Spleen (tissue), 11 donors: ENCODE results near the gene ERFE. TPM values are rescaled to one million over a fixed set of nuclear protein-coding genes. Genes with fewer than 3 reads are reported as not detected.

ENCODE experiments used
- DNase-seq: peaks from one replicate; pipeline ENCODE4 v3.0.0-alpha.2; 2020
- H3K27ac ChIP-seq, 8 donors: fragments of 200-600 bp; sonication (generic) in 7 of 8; 1 replicate in 4 of 8; 2 replicates in 4 of 8; pipeline versions ENCODE4 v1.5.0 to v1.8.0; 2016 to 2021; ENCODE audit warnings: inconsistent platforms in 4 of 8, mild to moderate bottlenecking in 4 of 8, moderate library complexity in 1 of 8
- H3K27me3 ChIP-seq, 7 donors: fragments of 200-600 bp; sonication (generic) in 6 of 7; replicated peaks in 1 of 7; 1 replicate in 4 of 7; 2 replicates in 3 of 7; pipeline versions ENCODE4 v1.5.0 to v1.8.0; 2016 to 2021; ENCODE audit warnings: inconsistent platforms in 3 of 7, mild to moderate bottlenecking in 1 of 7
- H3K36me3 ChIP-seq, 6 donors: fragments of 200-600 bp; sonication (generic) in 5 of 6; 1 replicate in 4 of 6; 2 replicates in 2 of 6; pipeline versions ENCODE4 v1.5.0 to v1.8.0; 2016 to 2021; ENCODE audit warnings: inconsistent platforms in 2 of 6
- H3K4me1 ChIP-seq, 6 donors: fragments of 200-600 bp; sonication (generic) in 5 of 6; 1 replicate in 3 of 6; 2 replicates in 3 of 6; pipeline versions ENCODE4 v1.5.0 to v1.8.0; 2016 to 2021; ENCODE audit warnings: inconsistent platforms in 3 of 6
- H3K4me3 ChIP-seq, 8 donors: fragments of 200-600 bp; sonication (generic) in 7 of 8; 1 replicate in 4 of 8; 2 replicates in 4 of 8; pipeline versions ENCODE4 v1.5.0 to v1.8.0; 2016 to 2021; ENCODE audit warnings: inconsistent platforms in 4 of 8, mild to moderate bottlenecking in 4 of 8, moderate library complexity in 2 of 8
- H3K9me3 ChIP-seq, 8 donors: fragments of 200-600 bp; sonication (generic) in 7 of 8; 1 replicate in 4 of 8; 2 replicates in 4 of 8; pipeline versions ENCODE4 v1.5.0 to v1.8.0; 2016 to 2021; ENCODE audit warnings: inconsistent platforms in 4 of 8
- POLR2A ChIP-seq, 3 donors: fragments of 450-650 bp; IDR thresholded peaks; one replicate each; pipeline ENCODE4 v1.5.1; 2017; ENCODE audit warnings: antibody characterized with exemption in 3 of 3, mild to moderate bottlenecking in 1 of 3
- POLR2AphosphoS5 ChIP-seq, 3 donors: sonication (generic); formaldehyde crosslinking; IDR thresholded peaks; one replicate each; pipeline ENCODE4 v1.5.1; 2017; ENCODE audit warnings: antibody characterized with exemption in 3 of 3
- WGBS, 5 donors: extraction: QIAGEN DNeasy Blood & Tissue Kit in 3 of 5; methylation state at CpG; one replicate each; pipeline versions ENCODE4 v1.1.5 to v1.1.7; 2013 to 2018; 5-methylcytosine and 5-hydroxymethylcytosine counted together
- intact Hi-C: fragments of 100-400 bp; cut with DNase I; formaldehyde crosslinking; loops from one replicate; pipeline ENCODE4 v1.15.0; 2023; ENCODE audit warnings: low total_unique reads
- polyA plus RNA-seq, 3 donors: library from polyadenylated mRNA; stranded (reverse); fragments of 200-250 nt; gene quantifications; one replicate each; pipeline ENCODE4 v1.2.1, GENCODE V29; 2013
- total RNA-seq, 7 donors: library from RNA; depleted of rRNA in 3 of 7; stranded (reverse); fragments of >200 nt in 3 of 7; fragmentation: NEBNext Ultra II Directional in 4 of 7; extraction: Animal tissue kit (Norgen Biotek cat#: 25700) in 4 of 7; gene quantifications; one replicate each; pipeline versions ENCODE4 v1.1.0 to v1.2.1, GENCODE V29; 2016 to 2021
- TF ChIP-seq, protein P1 (sequence below), 11 experiments: fragments of 200-600 bp in 7 of 11; fragments of 450-650 bp in 4 of 11; sonication (generic) in 4 of 11; IDR thresholded peaks in 8 of 11; conservative IDR thresholded peaks in 3 of 11; 1 replicate in 7 of 11; 2 replicates in 4 of 11; pipeline versions ENCODE4 v1.4.0 to v1.8.0; 2016 to 2021; ENCODE audit warnings: antibody characterized with exemption in 11 of 11, inconsistent platforms in 4 of 11, mild to moderate bottlenecking in 1 of 11
- donor health status: healthy with polysubstance abuse.
- donor health status: DM: no; HTN: no; CAD: no; lungs with moderate emphysema.
- donor health status: DM: no; HTN: no; CAD: no.
- donor health status: Bipolar disorder and iron deficiency.
- donor health status: healthy.
- donor health status: DM: no; HTN: no; CAD: no.
- donor health status: DM: yes; HTN: yes; CAD: no.

The ERFE gene
- total and polyA plus RNA-seq, 10 donors: 0.06 to 11.0 (median 1.2) TPM

DNA sequence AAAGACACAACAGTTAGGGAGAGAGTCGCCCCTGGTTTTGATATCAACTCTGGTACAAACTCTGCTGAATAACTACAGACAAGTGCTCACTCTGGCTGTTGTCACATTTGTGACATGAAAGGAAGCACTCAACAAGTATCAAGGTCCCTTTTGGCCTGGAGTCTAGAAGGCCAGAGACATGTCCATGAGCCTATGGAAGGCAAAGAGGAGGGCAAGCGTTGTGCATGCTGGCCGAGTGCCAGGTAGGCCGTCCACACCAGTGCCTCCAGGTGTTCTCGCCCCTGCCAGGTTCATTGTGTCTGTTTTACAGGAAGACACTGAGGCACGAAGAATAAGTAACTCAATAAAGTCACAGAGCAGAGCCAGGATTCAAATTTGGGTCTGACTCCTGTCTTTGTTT is 23.6 kb downstream of the ERFE start:
- no peaks in the 10 kb centered on the region for H3K27me3 ChIP-seq
- TF ChIP-seq, protein P1, sequence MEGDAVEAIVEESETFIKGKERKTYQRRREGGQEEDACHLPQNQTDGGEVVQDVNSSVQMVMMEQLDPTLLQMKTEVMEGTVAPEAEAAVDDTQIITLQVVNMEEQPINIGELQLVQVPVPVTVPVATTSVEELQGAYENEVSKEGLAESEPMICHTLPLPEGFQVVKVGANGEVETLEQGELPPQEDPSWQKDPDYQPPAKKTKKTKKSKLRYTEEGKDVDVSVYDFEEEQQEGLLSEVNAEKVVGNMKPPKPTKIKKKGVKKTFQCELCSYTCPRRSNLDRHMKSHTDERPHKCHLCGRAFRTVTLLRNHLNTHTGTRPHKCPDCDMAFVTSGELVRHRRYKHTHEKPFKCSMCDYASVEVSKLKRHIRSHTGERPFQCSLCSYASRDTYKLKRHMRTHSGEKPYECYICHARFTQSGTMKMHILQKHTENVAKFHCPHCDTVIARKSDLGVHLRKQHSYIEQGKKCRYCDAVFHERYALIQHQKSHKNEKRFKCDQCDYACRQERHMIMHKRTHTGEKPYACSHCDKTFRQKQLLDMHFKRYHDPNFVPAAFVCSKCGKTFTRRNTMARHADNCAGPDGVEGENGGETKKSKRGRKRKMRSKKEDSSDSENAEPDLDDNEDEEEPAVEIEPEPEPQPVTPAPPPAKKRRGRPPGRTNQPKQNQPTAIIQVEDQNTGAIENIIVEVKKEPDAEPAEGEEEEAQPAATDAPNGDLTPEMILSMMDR (IDR thresholded peaks at IDR 0.05 in 8 of 11, conservative IDR thresholded peaks at IDR 0.05 in 3 of 11): no peak
- TF ChIP-seq POLR2AphosphoS5 (IDR thresholded peaks at IDR 0.05): peak in 1 of 3 donors; percentile 29
- H3K9me3 ChIP-seq: no peaks in the 10 kb centered on the region
- no peak overlapping the region for H3K27ac ChIP-seq
- peaks cover 7 to 100% (median 99%) of the 10 kb centered on the region in 6 donors for H3K36me3 ChIP-seq
- no peak overlapping the region for H3K4me3 ChIP-seq
- intact Hi-C loops: no loop called here
- WGBS, 5 donors: 73 to 90% (median 77%) methylated on average over 6 of the region's 6 CpGs
- DNase-seq: no peak
- H3K4me1 ChIP-seq: peaks cover 0 to 12% (median 0%) of the 10 kb centered on the region in 6 donors

DNA sequence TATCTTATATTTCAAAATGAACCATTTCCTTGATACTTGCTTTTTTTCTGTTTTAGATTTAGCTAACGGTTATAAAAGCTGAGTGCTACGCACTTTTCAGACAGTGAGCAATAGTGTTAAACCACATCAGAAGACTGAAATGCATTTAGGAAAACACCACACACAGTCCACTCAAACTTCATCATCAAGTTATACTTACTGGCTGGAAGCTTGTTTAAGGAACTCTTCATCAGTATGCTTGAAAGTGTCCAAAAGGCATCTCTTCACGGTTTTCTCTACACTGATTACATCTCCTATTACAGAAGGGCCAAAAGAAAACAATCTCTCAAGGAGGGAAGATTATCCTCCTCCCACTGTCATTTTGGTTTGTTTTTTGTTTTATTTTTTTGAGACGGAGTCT is 25.1 kb downstream of the ERFE start:
- H3K9me3 ChIP-seq: no peaks in the 10 kb centered on the region
- H3K27ac ChIP-seq: no peak overlapping the region
- H3K36me3 ChIP-seq: peaks cover 7 to 100% (median 98%) of the 10 kb centered on the region in 6 donors
- intact Hi-C loops: no loop called here
- 83 to 88% (median 86%) methylated on average over 4 of the region's 4 CpGs for whole genome bisulfite sequencing, 5 donors
- peaks cover 0 to 12% (median 0%) of the 10 kb centered on the region in 6 donors for H3K4me1 ChIP-seq
- no peaks in the 10 kb centered on the region for H3K27me3 ChIP-seq
- TF ChIP-seq, protein P1 (IDR thresholded peaks at IDR 0.05 in 8 of 11, conservative IDR thresholded peaks at IDR 0.05 in 3 of 11): no peak
- no peak for TF ChIP-seq POLR2AphosphoS5 (IDR thresholded peaks at IDR 0.05)
- TF ChIP-seq POLR2A (IDR thresholded peaks at IDR 0.05): no peak
- no peak overlapping the region for H3K4me3 ChIP-seq
- DNase-seq: no peak

- Histone ChIP-seq H3K4me3 (no peak overlapping the region), H3K27me3 (no peaks in the 10 kb centered on the region), H3K27ac (no peak overlapping the region), H3K36me3 (peaks cover 0 to 100% (median 97%) of the 10 kb centered on the region in 6 donors), H3K4me1 (peaks cover 0 to 12% (median 0%) of the 10 kb centered on the region in 6 donors), H3K9me3 (no peaks in the 10 kb centered on the region)
- 92 to 97% (median 95%) methylated on average over 17 of the region's 17 CpGs for WGBS, 5 donors
- DNase-seq: no peak
- intact Hi-C loops: no loop called here
- TF ChIP-seq, protein P1 (IDR thresholded peaks at IDR 0.05 in 8 of 11, conservative IDR thresholded peaks at IDR 0.05 in 3 of 11): no peak
- TF ChIP-seq POLR2A (IDR thresholded peaks at IDR 0.05): no peak
- no peak for TF ChIP-seq POLR2AphosphoS5 (IDR thresholded peaks at IDR 0.05)
Measured at GRCh38 chr2:238187618-238188548, 29.1 kb downstream of the ERFE start.

- no peak overlapping the region for H3K4me3 ChIP-seq
- WGBS, 5 donors: 88 to 98% (median 97%) methylated on average over 2 of the region's 2 CpGs
- no peaks in the 10 kb centered on the region for H3K27me3 ChIP-seq
- peaks cover 0 to 96% (median 86%) of the 10 kb centered on the region in 6 donors for H3K36me3 ChIP-seq
- H3K4me1 ChIP-seq: peaks cover 0 to 7% (median 2%) of the 10 kb centered on the region in 6 donors
- H3K9me3 ChIP-seq: no peaks in the 10 kb centered on the region
- intact Hi-C loops: no loop called here
- TF ChIP-seq, protein P1 (IDR thresholded peaks at IDR 0.05 in 8 of 11, conservative IDR thresholded peaks at IDR 0.05 in 3 of 11): no peak
- TF ChIP-seq POLR2A (IDR thresholded peaks at IDR 0.05): no peak
- TF ChIP-seq POLR2AphosphoS5 (IDR thresholded peaks at IDR 0.05): no peak
- no peak overlapping the region for H3K27ac ChIP-seq
- DNase-seq: no peak
Measured at GRCh38 chr2:238190445-238190844, 31.7 kb downstream of the ERFE start.
